Measurements from ENCODE around the gene ABHD12.

Gene ABHD12

DNA sequence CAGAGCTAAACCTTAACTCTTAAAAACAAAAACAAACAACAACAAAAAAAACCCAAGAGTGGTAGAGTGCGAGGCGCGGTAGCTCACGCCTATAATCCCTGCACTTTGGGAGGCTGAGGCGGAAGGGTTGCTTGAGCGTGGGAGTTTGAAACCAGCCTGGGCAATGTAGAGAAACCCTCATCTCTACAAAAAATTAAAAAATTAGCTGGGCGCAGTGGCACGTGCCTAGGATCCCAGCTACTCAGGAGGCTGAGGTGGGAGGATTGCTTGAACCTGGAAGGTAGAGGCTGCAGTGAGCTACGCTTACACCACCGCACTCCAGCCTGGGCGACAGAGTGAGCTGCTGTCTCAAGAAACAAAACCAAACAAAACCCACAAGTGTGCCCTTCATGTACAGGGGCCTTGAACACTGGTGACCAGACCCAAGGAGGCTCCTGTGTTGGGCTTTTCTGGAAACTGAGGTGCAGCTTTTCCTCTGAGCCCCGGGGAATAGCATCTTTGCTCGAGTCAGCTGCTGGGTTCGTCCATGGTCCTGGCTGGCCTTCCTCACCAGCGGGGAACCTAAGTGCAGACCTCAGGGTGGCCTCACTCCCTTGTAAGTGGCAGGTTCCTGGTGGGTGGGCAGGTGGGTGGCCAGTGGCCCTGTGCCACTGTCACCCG, 102.9 kb downstream of the ABHD12 start:
- no peak for DNase-seq

DNA sequence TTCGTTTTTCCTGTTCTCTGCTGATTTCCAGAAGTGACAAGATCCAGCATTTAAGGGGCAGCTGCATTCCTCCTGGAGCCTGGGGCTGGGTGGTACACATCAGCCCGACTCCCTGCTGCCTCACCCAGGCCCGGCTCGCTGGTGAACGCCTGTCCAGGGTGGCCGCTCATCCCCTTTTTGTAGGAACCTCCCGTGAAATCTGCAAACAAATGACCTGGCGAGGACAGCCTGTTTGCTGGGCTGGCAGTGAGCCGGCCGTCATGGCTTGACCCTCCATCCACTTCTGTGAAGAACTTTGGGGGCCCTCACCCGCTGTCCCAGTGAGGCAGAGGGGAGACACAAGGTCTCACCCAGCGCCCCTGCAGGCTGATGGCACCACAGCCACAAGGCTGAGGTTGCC, 103.7 kb downstream of the ABHD12 start:
- no peak for DNase-seq

GRCh38 chr20:25285856-25286798, 104.5 kb downstream of the ABHD12 start:
- DNase-seq: no peak

DNA sequence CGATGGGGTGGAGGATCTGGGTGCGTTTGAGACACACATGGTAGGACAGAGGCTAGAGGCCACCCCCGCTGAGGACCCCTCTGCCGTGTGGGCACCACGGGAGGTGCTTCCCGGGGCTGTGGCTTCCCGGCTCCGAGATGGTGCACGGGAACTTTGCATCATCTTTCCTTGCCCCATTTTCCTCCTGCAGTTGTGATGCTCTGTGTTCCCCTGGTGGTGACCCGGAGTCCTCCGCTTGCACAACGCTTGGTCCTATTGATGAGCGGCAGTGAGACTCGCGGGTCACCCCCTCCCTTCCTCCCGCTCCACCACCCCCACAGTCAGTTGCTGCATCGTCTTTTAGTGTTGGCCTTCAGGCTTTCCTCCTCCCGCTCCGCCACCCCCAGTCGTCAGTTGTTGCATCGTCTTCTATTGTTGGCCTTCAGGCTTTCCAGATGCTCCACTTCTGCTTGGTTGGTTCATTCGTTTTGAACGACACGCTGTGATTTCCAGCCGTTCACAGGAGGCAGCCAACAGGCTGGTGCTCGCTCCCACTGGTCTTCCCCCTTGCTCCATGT, 105.5 kb downstream of the ABHD12 start:
- peak; percentile 29 for DNase-seq

DNA sequence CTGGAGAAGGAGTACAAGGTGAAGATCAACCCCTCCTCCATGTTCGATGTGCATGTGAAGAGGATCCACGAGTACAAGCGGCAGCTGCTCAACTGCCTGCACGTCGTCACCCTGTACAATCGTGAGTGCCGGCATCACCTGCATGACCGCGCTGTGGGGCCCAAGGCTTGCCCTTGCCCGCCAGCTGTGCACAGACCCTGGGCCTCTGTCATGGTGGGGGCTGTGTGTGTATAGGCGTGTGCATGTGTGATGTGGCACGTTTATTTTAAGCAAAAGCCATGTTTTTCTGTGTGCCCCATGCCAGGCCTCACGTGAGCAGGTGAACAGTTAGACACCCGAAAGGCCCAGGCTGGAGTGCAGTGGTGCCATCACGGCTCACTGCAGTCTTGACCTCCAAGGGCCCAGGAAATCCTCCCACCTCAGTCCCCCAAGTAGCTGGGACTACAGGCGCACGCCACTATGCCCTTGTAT, 106.5 kb downstream of the ABHD12 start:
- no peak for DNase-seq

- DNase-seq: no peak
Observed at GRCh38 chr20:25283221-25283951, 107.2 kb downstream of the ABHD12 start.

DNA sequence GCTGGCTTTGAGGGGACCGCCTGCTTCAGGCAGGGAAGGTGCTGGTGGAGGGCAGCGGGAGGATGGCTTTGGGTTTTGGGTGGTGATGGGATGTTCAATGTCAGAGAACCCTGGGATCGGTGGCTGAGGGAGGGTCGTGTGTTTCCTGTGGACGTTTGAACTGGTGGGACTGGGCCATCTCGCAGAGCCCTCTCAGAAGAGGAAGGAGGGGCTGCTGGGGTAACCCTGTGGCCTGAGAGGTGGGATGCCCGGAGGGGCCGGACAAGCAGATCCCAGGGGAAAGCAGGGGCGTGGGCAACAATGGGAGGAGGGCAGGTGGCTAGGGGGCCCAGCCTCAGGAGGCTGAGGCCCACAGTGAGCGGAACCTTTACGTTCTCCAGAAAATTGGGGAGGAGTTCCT, 107.8 kb downstream of the ABHD12 start:
- DNase-seq: no peak

- DNase-seq: no peak
Observed at GRCh38 chr20:25282034-25282781, 108.4 kb downstream of the ABHD12 start.

GRCh38 chr20:25281541-25281991, 109.1 kb downstream of the ABHD12 start:
- no peak for DNase-seq

DNA sequence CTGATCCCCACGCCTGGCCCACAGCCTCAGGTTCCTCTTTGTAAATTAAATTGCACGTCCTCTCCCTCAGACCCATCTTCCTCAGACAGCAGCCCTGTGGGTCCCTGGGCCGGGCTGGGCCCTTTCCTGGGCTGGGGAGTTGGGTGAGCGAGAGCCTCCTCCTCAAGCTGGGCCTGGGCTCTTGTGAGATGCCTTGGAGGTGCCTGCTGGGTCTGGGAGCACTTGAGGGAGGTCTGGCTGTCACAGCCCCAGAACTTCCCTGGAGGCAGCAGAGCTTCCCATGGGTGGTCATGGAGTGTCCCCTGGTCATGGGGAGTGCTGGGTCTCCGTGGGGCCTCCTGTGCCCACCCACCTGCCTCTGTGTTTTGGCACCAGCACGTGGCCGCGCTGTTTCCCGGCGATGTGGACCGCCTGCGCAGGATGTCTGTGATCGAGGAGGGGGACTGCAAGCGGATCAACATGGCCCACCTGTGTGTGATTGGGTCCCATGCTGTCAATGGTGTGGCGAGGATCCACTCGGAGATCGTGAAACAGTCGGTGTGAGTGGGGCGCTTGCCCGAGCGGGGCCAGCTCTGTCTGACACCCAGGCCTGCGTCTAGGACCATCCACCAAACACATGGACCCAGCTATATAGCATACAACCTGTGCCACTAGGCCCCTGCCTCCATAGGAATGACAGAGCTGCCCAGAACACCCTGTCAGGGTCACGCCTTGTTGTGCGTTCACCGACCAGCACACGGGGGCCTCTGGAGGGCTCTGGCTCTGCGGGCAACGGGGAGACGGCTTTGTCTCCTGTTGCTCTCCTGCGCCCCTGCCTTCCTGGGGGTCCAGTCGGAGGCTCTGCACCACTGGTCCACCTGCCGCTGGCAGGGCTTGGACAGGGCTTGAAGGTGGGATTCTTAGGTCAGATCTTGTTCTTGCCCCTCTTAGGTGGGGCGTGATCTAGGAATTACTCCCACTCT, 109.8 kb downstream of the ABHD12 start:
- DNase-seq: no peak

DNA sequence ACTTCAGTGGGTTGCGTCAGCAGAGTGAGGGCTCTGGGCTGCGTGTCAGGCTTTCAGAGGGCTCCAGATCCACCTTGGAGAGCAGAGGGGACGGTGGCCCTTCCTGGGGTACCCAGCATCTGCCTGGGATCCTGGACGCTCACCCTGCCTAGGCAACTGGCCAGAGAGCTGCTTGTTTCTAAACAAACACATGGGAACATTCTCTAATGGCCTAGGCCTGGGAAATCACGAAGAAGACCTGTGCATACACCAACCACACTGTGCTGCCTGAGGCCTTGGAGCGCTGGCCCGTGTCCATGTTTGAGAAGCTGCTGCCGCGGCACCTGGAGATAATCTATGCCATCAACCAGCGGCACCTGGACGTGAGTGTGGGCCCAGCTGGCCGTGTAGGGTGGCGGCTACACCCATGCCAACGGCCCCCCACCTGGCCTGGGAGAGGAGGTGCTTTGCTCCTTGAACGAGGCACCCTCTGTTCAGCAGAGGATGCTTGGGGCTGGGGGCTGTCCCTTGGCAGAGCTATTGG, 110.5 kb downstream of the ABHD12 start:
- no peak for DNase-seq

DNA sequence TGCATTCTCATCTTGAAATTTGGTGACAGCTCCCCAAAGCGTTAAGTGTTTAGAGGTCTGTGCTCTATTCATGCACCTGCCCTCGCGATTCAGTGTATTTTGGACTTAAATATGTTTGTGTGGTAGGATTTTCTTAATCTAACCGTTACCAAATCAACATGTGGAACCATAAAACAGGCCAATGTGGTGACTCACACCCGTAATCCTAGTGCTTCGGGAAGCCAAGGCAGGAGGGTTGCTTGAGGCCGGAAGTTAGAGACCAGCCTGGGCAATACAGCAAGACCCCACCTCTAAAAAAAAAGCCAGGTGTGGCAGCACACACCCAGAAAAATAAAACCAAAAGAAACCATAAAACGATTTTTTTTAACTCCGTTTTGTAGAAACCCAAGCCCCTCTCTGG, 111.2 kb downstream of the ABHD12 start:
- no peak for DNase-seq

- DNase-seq: no peak
Observed at GRCh38 chr20:25278636-25279361, 111.8 kb downstream of the ABHD12 start.

DNA sequence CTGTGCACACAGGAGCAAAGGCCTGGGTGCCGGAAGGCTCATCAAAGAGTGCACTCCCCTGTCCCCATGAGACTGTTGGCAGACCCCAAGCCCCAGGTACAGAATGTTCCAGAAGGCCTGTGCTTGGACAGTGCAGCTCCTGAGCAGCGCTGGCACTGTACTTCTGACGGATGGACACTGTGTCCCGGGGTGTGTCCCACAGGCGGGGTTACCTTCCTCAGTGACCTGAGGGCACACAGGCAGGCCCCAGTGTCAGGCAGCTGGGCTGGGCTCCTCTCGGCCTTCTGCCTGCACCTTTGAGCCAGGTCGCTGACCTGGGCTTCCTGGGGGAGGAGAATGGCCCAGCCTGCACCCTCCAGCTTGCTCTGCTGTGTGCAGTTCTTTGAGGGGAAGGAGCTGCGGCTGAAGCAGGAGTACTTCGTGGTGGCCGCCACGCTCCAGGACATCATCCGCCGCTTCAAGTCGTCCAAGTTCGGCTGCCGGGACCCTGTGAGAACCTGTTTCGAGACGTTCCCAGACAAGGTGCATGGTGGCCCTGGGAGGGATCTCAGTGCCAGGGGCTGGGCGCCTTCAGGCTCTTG, 112.6 kb downstream of the ABHD12 start:
- no peak for DNase-seq

DNA sequence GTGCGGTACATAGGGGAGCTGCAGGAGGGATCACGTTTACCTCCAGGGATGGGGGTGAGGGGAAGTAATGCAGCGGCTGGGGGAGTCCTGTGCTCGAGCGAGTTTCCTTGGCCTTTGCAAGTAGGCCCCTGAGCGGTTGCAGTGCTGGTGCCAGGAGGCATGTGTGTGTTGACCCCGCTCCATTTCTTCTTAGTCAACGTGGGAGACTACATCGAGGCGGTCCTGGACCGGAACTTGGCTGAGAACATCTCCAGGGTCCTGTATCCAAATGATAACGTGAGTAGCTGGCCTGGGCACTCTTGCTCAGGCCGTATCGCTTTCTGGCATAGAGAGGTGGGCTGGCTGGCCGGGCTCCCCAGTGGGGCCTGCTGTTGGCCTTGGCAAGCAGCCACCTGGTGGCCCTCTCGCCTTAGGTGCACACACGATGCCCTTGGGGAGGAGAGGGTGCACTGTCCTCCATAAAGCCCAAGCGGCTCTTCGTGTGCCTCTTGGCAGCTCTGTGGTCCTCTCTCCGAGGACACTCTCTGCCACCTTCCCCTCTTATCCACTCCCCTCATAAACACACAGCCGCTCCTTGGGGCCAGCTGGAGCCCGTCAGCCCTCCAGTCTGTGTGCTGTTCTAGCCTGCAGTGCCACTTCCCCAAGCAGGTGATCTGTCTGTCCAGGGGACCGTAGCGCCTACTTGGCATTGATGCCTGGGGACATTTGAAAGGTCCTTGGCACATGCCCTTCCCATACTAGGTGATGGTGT, 113.4 kb downstream of the ABHD12 start:
- DNase-seq: no peak

GRCh38 chr20:25276533-25277050, 114.0 kb downstream of the ABHD12 start:
- no peak for DNase-seq

DNA sequence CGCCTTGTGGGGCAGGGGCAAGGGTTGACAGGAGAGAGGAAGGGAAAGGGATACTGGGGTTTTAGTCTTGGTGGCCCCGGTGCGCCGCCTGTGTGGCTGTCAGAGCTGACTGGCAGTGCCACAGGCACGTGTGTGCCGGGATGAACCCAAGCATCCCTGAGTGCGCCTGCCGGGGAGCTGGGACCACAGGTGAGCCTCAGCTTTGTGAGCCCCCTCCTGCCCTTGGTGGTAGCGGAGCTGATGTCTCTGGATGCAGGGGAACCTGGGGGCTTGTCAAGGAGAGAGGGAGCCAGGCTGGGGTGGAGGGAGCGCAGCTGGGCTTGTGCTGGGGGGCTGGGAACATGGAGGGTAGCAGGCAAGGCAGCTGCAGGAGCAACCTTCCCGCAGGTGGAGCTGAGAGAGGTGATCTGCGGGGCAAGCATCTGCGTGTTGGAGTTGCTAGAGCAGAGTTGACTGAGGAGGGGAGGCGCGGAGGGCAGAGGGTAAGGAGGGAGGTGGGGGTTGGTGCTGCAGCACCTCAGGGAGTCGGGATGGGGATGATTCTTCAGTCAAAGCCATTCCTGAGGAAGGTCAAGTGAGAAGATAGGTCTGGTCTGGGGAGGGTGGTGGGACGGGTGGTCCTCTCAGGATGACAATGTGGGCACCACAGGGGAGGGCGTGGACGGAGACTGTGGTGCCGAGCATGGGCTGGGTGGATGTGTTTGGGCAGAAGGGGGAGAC, 114.7 kb downstream of the ABHD12 start:
- no peak for DNase-seq
